Central memory CD4-positive, alpha-beta T cell (primary cell): Measurements from ENCODE around the gene DACT3.

Experiments used
- DNase-seq: peaks from one replicate; pipeline ENCODE4 v3.0.0; 2022

DACT3 gene

DNA sequence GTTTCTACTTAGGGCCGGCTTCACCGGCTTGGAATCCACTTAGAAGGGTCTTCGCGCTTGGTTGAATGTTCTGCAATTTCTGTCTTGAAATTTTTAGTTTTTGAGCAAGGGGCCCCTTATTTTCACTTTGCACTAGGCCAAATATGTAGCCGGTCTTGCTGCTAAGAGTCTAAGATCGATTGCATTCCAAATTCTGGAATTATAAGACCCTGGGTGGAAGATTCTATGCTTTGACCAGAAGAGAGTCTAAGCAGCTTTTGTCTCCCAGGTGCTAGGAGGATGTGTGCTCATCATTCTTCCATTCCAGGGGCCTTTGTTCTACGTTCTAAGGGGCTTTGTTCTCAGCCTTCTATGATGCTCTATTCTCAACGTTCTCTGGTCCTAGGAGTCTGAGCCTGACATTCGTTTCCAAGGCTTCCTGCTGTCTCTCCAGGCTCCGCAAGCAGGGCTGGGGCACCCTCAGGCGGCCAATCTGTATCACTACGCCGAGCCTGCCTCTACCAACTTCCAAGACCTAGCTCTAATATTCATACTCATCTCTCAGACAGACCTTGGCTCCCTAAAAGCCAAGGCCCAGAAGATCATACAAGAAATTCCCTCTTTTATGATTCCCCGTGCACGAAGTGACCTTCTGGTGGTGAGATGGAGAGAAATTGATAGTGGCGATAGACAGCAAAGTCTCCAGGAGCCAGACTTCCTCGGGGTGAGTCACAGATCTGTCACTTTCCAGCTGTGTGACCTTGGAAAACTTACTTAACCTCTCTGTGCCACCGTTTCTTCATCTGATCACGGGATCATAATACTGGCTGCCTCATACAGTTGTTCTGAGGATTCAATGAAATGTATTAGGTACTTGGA, 982 bp upstream of the DACT3 start:
- DNase-seq = peak; percentile 77

DNA sequence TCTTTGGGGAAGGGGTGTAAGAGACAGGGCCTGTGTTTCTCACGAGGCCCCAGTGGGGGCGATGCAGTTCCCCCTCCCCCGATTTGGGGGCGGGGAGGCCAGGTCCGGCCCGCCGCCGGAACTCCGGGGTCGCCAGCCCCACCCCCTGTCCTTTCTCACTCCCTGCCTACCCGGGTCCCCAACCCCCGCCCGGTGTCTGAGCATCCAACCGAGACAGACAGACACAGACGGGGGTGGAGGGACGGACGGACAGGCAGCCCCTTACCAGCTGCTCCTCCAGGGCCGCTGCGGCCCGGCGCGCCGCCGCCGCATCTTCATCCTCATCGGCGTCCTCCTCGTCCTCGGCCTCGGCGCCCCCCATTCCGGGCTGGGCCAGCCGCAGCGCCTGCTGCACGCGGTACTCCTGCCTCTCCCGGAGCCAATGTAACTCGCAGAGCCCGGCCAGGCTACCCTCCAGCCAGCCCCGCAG, 397 bp downstream of the DACT3 start:
- no peak for DNase-seq

DNA sequence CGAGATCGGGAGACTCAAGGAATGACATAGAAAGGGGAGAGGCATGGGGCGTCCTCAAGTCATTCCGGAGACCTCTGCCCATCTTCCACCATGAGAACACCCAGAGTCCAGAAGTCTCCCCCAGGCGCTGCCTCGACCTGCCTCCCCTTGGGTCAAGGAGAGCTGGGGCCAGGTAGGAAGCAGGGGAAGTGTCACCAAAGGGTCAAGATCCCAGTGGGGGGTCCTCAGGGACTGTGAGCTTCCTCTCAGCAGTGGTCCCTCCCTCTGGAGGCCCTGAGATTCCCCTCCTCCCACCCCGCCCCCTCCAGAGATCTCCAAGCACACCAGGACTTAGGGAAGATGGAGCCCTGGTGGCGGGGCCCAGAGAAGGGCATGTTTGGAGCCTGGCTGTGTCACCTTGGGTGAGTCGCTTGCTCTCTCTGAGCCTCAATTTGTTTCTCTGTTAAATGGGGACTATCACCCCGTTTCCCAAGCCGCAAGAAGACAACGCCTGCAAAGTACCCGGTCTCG, 919 bp downstream of the DACT3 start:
- no peak for DNase-seq

DNA sequence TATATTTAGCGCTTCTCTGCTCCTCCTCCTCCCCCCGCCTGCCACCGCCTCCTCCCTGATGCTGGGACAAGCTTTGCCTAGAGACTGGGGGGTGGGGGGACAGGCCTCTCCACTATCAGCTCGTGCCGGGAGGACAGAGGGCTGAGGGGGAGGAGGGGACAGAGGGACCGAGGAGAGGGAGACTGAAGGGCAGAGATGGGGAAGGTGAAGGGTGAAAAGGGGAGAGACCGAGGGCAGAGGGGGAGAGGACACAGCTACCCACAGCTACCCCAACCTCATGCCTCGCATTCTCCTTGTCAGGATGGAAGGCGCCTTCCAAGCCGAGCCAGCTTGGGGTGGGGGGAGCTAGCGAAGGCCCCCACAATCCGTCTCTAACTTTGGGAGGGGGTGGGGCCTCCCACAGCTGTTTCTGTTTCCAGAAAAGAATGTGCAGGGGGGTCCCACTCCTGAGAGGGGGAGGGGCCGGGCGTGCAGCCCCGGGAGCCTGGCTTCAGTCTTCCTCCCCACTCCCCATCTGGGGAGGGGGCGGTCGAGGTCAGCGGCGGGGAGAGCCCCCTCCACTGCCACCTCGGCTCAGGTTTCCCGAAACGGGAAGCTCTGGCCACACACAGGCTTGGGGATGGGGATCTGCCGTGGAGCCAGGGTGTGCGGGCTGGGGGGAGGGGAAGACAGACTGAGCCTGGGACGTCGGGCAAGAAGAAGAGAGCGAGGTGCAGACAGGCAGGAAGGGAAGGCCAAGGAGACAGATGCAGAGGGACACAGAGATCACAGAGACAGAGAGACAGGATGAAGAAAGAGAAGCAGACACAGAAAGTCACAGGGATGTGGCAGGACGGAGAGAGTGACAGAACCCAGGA, 1.6 kb downstream of the DACT3 start:
- no peak for DNase-seq

DNA sequence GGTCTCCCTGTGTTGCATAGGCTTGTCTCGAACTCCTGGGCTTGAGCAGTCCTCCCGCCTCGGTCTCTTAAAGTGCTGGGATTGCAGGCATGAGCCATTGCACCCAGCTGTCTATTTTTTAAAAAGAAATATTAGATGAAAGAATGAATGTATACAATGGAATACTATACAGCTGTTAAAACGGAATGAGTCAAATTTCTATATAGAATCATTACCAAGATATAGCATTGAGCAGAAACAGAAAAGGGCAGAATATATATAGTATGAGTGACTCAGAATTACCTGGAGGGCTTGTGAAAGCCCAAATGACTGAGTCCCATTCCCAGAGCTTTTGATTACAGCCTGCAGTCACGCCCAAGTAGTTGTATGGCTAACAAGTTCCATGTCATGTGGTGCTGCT, 4.4 kb downstream of the DACT3 start:
- no peak for DNase-seq

DNA sequence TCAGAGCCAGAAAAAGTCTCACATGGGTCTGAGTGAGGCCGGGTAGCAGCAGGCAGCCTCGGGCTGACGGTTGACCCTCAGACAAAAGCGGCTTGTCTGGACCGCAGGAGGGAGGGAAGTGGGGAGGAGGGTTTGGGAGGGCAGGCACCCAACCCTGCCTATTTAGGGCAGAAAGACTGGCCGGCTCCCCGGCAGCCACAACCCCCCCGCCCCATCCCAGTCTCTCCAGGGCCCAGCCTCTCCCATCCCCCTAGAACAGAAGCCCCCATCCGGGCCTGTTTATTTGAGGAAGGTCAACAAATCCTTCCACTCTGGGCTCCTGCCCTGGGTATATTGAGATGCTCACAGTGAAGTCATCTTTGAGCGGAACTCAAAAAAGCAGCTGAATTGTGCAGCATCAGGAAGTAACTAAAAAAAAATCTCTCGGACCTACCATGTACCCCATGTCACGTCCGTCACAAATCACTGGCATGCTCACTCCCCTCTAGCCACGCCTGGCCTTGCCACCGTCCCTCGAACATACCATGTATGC, 6.3 kb downstream of the DACT3 start:
- DNase-seq = no peak

DNA sequence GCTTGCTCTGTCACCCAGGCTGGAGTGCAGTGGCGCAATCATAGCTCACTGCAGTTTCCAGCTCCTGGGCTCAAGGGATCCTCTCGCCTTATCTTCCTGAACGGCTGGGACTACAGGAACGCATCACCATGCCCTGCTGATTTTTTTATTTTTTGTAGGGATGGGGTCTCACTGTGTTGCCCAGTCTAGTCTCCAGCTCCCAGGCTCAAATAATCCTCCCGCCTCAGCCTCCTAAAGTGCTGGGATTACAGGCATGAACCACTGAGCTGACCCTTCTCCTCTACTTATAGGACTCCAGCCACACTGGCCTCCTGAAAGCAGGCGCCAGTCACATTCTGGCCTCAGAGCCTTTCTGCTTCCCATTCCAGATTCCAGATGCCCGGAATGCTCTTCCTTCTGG, 10.5 kb downstream of the DACT3 start:
- no peak for DNase-seq

DNA sequence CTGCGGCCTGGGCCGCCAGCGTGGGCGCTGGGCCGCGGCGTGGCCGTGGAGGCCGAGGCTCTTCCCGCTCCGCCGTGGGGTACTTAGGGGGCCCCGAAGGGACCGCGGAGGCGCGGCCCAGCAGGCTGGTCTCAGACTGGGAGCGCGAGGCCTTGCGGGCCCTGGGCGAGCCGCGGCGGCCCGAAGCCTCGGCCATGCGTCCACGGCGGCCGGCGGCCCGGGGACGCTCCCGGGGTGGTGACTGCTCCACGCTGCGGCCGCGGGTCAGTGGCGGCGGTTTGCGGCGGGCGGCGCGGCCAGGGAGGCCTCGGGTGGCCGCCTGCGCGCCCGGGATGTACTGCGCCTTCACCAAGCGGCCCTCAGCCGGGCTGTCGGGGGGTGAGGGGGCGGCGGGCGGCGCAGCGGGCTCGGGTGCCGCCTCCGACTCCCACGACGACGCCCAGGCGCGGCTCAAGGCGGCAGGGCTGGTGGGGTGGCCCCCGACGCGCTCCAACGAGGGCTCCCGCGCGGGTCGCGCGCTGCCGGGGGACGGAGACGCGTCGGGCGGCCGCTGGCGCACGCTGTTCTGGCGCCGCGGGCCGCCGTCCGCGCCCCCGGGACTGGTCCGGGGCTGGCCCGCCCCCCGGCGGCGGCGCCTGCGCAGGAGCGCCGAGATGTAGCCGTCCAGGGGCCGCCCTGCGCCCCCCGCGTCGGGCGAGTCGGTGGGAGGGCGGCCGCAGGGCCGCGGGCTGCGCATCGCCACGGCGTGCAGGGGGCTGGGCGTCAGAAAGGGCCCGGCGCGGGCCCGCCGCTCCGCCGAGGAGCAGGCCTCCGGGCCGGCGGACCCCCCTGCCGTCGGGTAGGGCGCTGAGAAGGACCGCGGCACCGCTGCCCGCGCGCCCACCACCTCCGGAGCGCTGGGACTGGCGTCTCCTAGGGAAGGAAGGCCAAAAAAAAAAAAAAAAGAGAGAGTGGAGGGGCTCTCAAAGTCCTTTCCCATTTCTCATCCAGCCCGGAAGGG, 11.7 kb downstream of the DACT3 start:
- no peak for DNase-seq

DNA sequence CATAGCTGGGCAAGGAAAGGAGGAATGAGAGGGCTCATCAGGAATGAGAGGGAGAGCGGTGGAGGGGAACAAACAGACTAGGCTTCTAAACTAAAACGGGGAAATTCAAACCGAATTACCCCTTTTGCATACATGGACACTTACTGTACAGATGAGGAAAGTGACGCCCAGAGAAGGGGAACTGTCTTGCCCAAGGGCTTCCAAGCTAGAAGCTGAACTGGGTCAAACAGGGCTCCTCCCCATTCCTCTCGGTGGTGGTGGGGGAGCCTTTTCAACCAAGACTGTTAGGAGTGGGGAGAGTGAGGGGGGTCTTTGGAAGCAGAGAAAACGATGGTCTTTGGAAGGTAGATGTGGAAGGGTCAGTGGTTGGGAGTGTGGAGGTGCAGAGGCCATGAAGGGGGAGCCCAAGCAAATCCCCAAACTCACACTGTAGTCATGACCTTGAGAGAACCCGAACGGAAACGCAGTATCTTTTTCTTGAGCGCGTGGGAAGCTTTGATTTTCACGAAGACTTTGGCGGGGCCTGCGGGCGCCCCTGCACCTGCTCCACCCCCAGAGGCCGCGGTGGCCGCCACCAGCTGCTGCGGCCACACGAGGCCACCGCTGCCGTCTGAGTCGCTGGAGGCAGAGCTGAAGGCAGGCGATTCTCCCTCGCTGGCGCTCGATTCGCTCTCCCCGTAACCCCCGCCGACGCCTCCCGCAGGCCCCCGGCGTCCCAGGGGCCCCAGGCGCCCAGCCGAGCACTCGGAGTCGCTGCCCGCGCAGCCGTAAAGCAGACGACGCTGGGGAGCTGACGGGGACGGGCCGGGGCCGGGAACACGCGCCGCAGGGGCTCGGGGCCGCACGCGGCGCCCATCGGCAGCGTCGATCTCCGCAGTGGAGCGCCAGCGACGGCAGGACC, 12.7 kb downstream of the DACT3 start:
- DNase-seq = no peak

DNA sequence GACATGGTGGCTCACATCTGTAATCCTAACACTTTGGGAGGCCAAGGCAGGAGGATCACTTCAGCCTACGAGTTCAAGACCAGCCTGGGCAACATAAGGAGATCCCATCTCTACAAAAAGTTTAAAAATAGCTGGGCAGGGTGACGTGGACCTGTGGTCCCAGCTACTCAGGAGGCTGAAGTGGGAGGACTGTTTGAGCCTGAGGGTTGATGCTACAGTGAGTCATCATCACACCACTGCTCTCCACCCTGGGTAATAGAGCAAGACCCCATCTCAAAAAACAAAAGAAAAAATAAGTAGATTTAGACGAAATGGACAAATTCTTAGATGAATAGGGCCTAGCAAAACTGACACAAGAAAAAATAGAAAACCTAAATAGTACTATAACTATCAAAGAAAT, 14.6 kb downstream of the DACT3 start:
- DNase-seq = no peak

DNA sequence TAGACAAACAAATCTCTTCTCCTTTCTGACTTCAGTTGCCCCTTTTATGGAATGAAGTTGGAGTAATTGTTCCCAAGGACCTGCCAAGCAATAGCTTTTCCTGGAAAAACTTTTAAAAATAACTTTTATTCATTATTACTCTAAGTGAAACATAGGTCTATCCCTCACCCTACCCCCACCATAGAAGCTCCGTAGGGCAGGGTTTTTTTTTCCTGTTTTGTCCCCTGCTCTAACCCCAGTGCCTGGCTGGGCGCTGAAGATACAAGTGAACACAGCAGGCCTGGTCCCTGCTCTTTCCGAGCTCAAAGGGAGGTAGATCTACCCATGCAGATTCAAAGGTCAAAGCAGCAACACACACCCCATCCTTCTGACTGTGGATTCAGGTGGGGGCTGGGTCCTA, 16.3 kb downstream of the DACT3 start:
- no peak for DNase-seq

DNA sequence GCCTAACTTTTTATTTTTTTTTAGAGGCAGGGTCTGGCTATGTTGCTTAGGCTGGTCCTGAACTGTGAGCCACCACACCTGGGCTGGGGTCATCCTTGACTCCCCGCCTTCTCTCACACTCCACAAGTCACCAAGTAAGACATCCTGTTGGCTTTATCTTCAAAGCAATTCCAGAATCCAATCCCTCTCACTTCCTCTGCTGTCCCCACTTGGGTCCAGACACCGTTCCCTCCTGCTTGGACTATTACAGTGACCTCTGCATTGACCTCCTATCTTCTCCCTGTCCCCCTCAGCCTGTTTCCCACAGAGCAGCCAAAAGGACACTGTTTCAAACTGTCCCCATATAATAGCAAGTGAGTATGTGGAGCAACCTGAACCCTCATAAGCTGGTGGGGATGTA, 20.3 kb downstream of the DACT3 start:
- DNase-seq = no peak

DNA sequence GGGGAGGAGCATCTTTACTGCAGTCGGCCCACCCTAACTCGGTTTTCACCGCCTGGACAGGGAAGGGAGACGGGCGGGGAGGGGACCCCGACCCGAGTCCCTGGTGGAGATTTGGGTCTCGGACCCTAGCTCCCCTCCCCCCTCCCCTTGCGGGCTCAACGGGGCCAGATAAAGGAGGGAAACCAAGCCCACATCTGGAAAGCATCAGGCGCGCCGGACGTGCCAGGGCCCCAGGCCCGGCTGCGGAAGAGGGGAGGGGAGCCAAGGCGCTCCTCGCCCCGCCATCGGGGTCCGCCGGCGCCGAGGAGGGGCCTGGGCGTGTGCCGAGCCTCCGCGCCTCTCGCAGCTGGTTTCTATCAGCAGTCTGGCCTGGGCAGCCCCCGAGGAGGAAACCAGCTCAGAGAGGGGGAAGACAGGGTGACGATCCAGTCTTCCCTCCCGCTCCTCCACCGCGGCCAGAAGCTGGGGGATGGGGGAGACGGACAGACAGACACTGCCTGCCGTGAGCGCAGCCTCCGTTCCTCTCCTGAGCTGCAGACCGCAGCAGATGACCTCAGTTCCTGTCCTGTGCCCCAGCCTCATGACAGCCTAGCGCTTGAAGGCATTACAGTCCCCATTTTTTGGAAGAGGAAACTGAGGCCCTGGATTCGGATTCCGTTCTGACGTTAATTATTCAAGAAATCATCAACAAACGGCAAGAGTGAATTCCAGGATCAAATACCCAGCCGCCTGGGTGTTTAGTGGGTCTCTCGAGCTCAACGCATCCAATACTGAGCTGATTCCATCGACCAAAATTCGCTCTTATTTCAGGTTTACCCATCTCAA, 21.4 kb downstream of the DACT3 start:
- no peak for DNase-seq

DNA sequence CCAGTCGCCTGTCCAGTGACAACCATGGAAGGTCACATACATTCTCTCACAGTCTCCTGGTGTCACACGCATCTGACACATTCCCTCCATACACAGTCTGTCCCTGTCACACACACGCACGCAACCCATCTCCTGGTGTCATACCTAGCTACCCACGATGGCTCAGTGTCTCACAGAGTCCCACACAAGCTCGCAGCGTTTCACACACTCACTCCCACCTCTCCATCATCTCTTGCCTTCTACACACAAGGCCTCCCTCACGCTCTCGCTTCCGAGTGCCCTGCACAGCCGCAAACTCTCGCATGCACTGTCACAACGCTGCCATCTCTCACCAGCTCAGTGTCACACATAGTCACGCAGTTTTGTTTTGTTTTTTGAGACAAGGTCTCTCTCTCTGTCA, 23.8 kb downstream of the DACT3 start:
- DNase-seq = no peak

DNA sequence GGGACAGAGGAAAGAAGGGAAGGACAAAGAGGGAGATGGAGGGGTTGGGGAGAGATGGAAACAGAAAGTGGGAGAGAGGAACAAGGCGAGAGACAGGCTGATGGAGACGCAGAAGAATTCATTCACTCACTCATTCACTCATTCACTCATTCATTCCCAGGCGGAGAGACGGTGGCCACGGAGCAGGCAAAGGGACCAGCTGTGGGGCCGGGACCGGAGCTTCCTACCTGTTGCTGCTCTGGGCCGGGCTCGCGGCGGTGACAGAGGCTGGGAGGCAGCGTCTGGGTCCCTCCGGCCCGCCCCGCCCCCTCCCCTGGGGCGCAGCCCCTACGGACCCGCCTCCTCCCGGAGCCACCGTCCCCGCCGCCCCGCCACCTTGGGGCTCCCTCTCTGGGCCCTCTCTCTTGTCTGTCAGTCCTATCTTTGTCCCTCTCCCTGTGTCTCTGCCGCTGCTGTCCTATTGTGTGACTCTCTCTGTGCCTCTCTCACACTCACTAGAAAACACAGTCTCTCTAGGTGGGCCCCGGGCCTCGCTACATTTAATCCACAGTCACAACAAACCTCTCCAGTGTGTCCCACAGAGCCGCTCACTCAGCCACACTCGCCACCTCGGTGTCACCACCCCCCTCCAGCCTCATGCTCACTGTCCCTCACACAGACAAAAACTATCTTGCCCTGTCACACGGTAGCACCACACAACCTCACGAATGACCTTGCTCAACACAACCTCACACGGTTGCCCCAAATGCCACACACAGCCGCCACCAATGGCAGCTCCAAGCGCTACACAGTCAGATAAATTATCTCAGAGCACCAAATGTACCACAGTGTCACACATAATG, 24.8 kb downstream of the DACT3 start, which contains the start of gene GNG8:
TSS of gene GNG8 (minus strand) at position 283 of the 842 bp plus-strand sequence. CDS start 1,520 bp downstream, outside the sequence.
- DNase-seq = peak; percentile 19

DNA sequence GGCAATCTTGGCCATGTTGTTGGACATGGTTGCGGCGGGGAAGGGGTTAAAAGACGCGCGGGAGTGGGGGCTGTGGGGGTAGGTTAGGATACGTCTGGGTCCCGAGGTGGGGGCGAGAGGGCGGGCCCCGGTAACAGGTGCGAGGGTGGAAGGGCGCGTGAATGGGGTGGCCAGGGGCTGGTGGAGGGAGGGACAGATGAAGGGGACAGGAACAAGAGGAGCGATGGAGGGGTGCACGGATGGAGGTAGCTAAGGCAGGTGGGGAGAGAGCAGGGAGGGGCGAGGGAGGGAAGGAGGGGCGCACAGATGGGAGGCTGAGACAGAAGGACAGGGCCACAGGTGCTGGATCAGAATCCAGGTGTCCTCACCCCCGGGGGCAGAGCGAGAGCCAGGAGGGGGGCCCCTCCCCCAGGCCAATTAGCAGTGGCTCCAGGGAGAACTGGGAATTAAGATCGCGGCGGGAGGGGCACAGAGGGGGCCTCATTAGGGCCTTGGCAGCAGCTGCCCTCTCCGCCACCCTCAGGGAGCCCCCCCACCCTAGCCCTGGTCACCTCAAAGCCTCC, 26.2 kb downstream of the DACT3 start:
- no peak for DNase-seq

DNA sequence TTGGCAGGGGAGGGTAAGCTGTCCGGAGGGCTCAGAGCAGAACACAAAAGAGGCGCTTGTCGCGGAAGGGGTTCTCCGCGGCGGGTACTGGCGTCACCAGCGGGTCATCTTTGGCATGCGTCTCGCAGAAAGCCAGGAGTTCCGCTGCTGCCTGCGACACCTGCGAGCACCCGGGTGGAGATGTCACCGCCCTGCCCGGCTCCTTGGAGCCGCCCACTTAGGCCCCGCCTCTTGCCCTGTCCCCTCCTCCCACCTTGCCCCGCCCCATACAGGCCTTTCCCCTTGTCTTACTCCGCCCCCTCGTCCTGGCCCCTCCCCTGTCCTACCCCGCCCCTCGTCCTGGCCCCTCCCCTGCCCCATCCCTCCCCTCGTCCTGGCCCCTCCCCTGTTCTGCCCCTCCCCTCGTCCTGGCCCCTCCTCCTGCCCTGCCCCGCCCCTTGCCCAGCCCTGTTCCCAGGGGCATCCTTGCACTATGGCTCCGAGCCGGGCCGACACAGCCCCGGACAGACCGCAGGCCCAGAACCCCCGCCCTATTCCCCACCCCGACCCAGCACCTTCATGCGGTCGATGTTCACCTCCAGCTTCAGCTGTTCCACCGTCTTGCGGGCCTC, 26.8 kb downstream of the DACT3 start:
- peak; percentile 93 for DNase-seq

DNA sequence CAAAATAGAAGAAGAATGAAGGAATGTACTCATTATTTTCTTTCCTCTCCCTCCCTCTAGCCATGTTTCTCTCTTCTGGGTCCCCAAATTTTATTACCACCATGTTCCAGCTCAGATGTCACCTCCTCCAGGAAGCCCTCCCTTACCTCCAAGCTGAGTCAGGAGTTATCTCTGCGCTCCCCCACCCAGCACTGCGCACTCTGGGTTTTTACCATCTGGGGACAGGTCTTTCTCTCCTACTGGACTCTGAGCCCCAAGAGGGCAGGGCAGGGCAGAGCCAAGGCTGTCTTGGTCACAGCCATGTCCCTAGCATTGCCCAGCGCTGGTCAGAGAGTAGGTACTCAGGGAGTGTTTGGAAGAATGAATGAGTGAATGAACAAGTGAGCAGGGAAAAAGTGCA, 27.9 kb downstream of the DACT3 start:
- no peak for DNase-seq
